GOT3 (cell line): Measurements from ENCODE around the gene RRP8.

ENCODE experiments used
- DNase-seq: peaks from one replicate; lab custom pipeline; 2025; ENCODE audit warnings: mixed read lengths; lab: John Stamatoyannopoulos, UW

The RRP8 gene

DNA sequence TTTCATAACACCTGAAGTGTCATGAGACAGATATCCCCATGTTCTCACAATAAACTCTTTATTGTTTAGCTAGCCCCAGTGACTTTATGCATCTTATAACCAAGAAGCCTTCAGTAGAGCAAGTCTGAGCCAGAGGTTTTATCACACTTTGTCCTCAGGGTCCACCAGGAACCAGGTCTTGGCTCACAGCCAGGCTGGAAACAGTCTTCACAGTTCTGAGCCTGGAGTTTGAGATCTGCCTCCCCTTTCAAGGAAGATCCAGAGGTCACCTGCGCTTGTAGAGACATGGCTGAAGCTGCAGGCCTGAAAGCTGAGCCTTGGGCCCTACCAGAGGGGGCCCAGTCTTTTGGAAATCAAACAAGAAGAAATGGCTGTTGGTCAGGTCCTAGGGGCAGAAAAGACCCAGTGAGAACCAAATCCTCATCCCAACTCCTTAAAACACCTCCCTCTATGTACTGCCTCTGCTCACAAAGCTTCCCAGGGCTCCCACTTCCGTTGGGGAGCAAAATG is 3.5 kb downstream of the RRP8 start:
- DNase-seq = no peak

DNA sequence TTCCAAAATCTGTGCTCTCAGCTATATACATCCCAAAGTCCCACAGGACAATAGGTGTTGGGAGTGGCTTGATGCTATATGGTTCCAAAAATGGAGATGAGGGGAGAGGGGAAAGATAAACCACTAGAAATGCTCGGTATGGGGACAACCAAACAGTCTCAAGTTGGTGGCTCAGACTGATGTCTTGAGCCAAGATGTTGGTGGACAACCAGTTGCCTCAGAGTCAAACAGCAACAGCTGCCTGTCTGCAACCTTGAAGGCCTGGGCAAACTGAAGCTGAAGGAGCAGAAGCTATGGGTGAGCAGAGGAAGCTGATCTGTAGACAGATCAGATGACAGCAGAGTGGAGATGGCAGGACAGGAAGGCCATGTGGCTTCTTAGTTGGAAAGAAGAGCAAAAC is 4.0 kb downstream of the RRP8 start:
- no peak for DNase-seq

DNA sequence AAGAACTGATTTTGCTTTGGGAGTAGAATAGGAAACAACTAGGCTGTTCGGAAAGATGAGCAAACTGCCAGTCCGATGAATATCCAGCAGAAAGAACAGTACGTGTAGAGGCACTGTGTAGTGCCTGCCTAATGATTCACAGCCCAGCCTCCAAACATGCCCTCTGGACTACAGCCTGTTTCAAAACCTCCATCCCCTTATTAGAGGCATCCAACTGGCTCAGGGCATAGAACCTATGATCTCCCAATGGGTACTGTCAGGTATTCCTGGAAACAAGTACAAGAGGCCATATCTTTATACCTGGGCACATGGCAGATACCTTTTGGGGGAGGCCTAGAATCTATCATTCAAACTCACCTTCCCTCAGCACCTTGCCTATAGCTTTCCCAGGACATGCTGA is 4.9 kb downstream of the RRP8 start:
- no peak for DNase-seq

DNA sequence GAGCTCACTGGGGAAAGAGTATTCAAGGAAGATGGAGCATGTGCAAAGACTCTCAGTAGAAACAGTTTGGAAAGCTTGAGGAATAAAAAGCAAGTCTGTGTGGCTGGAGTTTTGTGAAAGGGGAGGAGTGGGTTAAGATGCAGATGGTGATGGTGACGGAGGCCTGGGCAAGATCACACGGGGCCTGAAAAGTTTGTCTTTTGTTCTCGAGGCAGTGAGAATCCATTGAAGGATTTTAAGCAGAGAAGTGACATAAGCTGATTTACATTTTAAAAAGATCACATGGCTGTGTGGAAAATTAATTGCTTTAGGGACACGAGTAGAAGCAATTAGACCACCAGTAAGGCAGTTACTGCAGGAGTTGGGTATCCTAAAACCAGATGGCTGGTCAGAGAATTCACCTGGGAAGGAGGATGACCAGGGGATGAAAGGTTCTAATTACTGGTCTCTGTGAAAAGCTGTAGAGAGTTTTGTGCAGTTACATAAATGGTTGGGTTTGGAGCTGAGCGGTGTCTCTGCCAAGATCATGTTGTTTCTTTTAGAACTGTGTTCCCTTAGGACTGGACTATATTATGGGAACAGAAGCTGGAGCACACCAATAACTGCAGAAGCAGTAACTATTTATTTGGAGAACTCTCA is 7.1 kb downstream of the RRP8 start:
- DNase-seq = no peak

DNA sequence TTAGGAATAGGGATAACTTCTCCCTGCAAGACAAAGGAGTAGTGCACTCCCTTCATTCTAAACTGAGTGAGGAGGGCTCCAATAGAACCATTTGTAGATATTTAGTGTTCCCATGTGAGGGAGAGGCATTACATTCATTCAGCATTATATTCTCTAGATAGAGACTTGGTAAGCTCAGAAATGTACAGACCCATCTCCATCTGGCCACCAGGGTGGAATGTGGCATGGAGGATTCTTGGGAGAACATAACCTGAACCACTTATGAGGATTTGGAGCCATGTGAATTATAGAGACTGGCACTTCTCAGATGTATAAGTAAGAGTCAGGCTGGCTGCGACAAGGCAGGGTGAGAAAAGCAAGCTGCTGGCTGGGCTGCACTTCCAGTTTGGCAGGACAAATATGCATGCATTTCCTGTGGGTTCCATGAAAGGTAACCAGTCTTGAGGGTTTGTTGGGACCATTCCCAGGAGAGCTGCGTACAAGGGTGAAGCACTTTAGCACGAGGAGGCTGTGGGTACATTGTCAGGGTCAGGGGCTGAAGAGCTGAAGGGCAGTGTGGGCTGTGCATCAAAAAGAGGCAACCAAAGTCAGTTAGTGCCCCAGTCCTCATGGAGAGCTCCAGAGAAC is 9.2 kb downstream of the RRP8 start:
- no peak for DNase-seq

DNA sequence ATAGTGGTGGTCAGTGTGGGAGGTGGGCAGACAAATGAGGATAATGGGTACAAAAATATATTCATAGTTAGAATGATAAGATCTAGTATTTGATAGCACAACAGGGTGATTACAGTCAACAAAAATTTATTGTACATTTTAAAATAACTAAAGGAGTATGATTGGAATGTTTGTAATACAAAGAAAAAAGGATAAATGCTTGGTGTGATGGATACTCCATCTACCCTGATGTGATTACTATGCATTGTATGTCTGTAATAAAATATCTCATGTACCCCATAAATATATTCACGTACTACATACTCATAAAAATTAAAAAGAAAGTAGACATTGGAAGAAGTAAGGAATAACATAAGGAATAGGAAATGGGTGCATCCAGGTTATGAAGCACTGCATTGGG is 15.4 kb downstream of the RRP8 start:
- DNase-seq = no peak

DNA sequence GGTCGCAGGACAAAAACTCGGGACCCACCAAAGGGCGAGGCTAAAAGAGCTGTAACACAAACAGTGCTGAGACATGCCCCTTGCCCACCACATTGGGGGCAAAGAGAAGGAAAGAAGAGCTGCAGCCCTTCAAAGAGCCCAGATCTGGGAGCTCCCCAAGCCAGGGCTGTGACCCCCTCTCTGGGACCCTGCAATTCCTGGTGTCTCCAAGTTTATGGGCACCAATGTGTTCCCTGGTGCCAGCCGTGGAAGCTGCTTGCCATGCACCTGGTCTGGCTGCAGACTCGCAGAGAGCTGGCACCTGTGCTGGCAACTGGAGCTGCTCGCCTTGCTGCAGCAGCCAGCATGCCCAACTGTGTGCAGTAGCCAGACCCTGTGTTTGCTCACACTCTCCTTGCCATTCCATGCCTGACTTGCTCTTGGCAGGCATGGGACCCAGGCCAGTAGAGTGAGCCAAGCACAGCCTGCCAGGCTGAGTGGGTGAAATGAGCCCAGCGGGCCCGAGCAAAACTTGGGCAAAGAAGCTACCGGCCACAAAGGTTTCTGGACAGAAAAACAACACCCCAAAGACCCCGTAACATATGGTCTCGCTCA is 16.0 kb downstream of the RRP8 start:
- no peak for DNase-seq

DNA sequence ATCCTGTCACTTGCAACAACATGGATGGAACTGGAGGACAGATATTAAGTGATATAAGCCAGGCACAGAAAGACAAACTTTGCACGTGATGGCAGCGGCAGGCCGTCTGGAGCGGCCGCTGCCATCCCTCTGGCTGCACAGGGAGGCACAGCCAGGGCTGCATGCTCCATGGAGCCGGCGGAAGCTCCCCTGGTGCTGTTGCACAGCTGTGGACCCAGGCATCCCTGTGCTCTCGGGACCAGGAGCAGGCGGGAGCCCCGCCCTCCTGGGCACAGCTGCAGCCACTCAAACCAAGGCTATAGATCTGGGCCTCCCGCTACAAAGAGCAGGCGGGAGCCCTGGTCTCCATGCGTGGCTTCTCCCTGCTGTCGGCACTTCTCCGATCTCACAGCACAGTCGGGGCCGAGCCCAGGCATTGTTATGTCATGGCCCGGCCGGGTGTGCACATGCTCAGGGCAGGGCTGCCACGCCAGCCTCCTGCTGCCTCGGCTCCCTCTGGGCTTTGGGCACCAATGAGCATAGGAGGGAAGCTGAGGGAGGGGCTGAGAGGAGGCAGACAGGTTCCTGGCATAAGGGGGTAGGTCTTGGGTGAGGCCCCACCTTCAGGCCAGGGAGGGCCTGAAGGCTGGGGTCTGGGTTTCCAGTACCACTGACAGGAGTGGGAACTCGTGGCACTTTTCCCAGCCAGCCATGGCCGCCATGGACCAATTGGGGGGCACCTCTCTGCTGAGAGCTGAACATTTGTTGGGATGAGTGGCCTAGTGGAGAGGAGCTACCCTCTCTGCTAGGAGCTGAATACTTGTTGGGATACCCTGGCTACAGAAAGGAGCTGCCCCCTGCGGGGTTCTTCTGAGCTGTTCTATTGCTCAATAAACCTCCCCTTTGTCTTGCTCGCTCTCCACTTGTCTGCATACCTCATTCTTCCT is 16.7 kb downstream of the RRP8 start:
- no peak for DNase-seq

DNA sequence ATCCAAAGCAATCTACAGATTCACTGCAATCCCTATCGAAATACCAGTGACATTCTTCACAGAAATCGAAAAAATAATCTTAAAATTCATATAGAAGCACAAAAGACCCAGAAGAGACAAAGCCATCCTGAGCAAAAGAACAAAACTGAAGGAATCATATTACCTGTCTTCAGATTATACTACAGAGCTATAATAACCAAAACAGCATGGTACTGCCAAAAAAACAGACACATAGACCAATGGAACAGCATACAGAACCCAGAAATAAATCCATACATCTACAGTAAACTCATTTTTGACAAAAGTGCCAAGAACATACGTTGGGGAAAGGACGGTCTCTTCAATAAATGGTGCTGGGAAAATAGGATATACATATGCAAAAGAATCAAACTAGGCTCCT is 18.9 kb downstream of the RRP8 start:
- DNase-seq = no peak

DNA sequence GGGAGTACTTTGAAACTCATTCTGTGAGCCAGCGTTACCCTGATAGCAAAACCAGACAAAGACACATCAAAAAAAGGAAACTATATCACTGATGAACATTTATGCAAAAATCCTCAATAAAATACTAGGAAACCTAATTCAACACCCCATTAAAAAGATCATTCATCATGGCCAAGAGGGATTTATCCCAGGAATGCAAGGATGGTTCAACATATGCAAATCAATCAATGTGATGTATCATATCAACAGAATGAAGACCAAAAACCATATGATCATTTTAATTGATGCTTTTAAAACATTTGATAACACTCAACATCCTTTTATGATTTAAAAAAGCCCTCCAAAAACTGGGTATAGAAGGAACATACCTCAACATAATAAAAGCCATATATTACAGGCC is 19.8 kb downstream of the RRP8 start:
- no peak for DNase-seq

DNA sequence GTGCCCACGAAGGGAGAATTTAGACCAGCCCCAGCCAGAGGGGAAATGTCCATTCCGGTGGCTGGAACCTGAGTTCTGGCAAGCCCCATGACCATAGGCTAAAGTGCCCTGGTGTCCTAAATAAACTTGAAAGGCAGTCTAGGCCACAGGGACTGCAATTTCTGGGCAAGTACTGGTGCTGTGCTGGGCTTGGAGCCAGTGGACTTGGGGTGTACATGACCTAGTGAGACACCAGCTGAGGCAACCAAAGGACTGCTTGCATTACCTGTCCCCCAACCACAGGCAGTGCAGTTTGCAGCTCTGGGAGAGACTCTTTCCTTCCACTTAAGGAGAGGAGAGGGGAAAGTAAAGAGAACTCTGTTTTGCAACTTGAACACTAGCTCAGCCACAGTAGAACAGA is 23.7 kb downstream of the RRP8 start:
- DNase-seq = no peak

DNA sequence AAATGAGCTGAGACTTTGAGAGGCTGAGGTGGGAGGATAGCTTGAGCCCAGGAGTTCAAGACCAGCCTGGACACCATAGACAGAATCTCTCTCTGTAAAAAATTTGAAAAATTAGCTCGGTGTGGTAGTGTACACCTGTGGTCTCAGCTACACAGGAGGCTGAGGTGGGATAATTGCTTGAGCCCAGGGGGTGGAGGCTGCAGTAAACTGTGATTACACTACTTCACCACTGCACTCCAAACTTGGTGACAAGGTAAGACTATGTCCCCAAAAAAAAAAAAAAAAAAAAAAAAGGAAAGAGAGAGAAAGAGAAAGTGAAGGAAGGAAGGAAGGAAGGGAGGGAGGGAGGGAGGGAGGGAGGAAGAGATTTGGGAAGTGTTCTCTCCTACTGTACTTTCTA is 25.3 kb downstream of the RRP8 start:
- DNase-seq = no peak

DNA sequence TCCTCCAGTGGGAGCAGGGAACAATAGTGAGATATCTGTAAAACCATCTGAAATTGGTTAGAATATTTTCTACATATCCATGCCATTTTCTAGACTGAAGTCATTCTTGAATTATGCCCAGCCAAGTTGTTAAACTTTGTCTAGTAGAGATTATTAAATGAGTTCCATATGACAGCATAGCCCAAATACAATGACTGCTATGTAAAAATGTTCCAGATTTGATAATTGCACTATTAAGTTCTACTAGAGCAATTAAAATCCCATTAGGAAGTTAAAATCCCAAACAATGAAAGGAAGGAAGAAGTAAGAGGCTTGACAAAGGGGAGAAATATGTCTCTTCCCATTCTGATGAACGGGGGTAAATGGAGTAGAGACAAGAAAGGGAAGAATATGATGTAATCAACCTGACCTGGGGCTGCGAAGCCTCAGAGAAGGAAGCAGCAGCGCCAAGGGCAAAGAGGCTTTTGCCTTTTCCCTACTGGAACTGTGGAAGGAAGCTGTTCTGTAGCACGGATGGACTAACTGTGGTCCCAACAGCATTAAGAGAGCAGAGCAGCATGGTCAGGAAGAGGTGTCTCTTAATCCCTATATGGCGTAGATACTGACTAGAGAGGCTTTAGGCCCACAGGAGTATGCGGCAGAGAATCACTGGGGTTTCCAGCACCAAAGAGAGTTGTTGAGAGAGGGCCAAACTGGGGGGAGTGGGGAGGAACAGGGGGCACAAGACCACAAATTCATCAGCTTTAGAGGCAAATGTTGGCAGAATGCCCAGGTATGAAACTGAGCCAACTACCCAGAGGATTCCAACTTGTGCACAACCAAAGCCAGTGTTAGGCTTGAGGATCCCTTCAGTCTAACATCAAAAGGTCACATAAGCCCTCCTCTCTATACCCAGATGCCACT is 26.7 kb downstream of the RRP8 start:
- no peak for DNase-seq

DNA sequence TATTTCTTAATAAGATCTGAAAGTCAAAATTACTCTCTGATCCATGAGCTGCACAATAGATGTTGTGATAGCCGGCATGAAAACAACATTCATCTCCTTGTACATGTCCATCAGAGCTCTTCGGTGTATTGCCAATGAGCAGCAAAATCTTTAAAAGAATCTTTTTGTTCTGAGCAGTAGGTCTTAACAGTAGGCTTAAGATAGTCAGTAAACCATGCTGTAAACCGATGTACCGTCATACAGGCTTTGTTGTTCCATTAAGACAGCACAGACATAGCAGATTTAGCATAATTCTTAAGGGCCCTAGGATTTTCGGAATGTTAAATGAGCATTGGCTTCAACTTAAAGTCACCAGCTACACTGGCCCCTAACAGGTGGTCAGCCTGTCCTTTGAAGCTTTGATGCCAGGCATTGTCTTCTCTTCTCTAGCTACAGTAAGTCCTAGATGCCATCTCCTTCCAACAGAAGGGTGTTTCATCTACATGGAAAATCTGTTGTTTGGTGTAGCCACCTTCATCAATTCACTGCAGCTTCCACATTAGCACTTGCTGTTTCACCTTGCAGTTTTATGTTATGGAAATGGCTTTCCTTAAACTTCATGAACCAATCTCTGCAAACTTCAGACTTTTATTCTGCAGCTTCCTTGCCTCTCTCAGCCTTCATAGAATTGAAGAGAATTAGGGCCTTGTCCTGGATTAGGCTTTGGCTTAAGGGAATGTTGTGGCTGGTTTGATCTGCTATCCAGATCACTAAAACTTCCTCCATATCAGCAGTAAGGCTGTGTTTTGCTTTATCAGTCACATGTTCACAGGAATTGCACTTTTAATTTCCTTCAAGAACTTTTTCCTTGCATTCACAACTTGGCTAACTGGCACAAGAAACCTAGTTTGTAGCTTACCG is 28.4 kb downstream of the RRP8 start:
- DNase-seq = no peak

DNA sequence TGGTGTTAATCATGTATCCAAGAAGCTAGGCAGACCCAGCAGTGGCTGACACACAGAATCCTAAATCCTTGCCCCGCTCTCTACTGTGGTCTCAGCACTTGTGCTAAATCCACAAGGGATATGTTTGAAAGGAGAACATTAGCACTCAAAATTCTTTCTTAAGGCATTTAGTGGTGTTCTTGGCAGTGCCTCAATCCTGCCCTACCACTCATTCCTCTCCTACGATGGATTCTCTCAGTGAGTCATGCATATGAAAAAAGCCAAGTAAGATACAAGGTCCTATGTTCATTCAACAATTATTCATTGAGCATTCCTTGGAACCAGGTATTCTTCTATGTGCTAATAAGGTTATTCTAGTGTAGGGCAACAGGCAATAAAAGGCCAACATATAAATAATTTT is 31.2 kb downstream of the RRP8 start:
- no peak for DNase-seq

DNA sequence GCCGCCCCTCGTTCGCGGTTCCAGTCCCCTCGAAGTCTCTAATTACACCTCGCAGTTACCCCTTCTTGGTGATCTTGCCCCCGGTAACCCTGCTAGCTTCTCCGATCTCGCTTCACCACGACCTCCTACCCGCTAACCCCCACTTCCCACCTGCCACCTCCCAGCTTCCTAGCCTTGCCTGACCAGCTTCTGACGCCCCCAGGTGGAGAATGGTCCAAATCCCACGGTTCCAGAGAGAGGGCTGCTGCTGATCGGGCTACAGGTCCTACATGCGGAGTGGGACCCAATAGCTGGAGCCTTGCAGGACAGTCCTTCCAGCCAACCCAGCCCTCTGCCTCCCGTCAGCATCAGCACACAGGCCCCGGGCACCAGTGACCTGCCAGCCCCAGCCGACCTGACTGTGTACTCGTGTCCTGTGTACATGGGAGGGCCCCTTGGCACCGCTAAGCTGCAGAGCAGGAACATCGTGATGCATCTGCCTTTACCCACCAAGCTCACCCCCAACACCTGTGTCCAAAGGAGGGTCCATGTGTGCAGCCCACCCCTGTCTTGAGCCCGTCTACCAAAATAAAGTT is 31.9 kb downstream of the RRP8 start:
- no peak for DNase-seq

DNA sequence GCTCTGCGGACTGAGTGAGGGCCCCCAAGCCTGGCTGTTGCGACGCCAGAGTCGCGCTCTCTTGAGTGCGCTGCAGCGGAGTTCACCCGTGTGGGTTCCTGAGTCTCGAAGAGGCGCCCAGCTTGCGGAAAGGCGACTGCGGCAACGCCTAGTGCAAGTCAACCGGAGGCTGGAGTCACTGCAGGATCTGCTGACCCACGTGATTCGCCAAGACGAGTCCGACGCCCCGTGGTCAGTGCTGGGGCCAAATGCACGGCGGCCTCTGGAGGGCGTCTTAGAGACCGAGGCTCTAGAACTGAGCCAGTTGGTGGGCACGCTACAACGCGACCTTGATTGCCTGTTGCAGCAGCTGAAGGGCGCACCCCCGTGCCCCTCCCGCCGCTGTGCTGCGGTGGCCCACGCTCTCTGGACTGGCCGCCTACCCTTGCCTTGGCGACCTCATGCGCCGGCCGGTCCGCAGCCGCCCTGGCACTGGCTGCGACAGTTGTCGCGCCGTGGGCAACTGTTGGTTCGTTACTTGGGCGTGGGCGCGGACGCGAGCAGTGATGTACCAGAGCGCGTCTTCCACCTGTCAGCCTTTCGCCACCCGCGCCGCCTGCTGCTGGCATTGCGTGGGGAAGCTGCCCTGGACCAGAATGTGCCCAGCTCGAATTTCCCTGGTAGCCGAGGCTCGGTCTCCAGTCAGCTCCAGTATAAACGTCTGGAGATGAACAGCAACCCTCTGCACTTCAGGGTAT is 32.6 kb downstream of the RRP8 start:
- no peak for DNase-seq

DNA sequence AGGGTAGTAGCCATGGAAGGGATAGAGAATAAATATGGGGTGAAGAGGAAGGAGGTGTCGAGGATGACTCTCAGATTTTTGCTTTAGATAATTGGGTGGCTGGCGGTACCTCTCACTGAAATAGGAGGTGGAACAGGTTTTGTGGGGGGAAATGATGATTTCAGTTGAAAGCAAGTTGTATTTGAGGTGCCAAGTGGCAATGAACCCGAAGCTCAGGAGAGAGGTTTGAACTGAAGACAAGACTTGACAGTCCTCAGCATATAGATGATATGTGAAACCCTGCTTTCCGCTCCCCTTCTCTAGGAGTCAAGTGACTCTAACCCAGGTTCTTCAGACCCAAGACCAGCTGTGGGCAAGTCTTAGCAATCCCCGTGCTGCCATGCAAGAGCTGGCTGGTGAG is 33.7 kb downstream of the RRP8 start:
- no peak for DNase-seq

DNA sequence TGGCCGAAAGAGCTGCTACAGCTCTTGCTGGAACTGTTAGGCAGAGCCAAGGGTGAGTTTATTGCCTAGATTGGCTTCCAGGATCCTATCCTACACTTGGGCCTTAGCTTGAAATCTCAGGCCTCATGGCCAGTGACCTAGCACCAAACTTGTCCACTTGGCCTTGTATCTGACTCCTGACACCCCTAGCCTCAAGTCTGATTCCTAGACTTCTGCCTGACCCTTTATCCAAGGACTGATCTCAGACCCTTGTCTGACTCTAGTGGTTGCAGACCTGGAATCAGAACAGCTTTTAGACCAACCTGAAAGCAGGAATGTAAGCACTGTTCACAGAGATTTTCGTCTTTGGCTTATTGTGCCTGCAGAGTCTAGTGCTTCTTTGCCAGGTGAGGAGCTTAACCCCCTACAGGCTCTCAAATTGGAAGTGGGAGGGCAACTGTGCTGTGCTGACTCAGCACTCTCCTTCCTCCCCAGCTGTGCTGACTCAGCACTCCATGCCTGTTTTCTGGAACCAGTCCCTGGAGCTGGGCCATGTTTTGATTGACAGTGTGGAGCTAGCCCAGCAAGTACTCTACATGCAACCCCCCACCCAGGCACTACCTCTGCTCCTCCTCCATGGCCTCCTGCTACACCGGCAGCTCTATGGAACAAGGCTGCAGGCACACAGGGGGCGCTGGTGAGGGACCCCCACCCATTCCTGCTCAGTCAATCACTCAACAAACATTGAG is 35.1 kb downstream of the RRP8 start:
- DNase-seq = no peak
